Trophoblast cell (in vitro differentiated cells and primary cell): ENCODE results near the gene MFNG.

Experiments
- DNase-seq, 2 donors: peaks; one replicate each; pipeline ENCODE4 v3.0.0-alpha.2; 2016
- H2AFZ ChIP-seq: 2 replicates; pipeline ENCODE4 v1.6.1; 2013; ENCODE audit warnings: low read length, moderate library complexity, mild to moderate bottlenecking; ENCODE audit not compliant: insufficient read depth, poor library complexity
- H2AK5ac ChIP-seq: 2 replicates; pipeline ENCODE4 v1.6.1; 2013; ENCODE audit warnings: mild to moderate bottlenecking, low read length
- H2BK120ac ChIP-seq: 2 replicates; pipeline ENCODE4 v1.6.1; 2013; ENCODE audit warnings: low read length, mild to moderate bottlenecking, moderate library complexity; ENCODE audit not compliant: insufficient read depth, poor library complexity
- H2BK12ac ChIP-seq: 2 replicates; pipeline ENCODE4 v1.6.1; 2013; ENCODE audit warnings: mild to moderate bottlenecking, low read length, moderate library complexity
- H2BK5ac ChIP-seq: 2 replicates; pipeline ENCODE4 v1.6.1; 2013; ENCODE audit warnings: low read length, low read depth, moderate library complexity, mild to moderate bottlenecking; ENCODE audit not compliant: poor library complexity
- H3K14ac ChIP-seq: 2 replicates; pipeline ENCODE4 v1.6.1; 2013; ENCODE audit warnings: mild to moderate bottlenecking, low read length
- H3K18ac ChIP-seq: 2 replicates; pipeline ENCODE4 v1.6.1; 2013; ENCODE audit warnings: mild to moderate bottlenecking, low read length
- H3K23ac ChIP-seq: 2 replicates; pipeline ENCODE4 v1.6.1; 2013; ENCODE audit warnings: low read length
- H3K27ac ChIP-seq: 2 replicates; pipeline ENCODE4 v1.5.1; 2013; ENCODE audit warnings: low read depth, mild to moderate bottlenecking, inconsistent platforms, low read length, moderate library complexity
- H3K27me3 ChIP-seq: 2 replicates; pipeline ENCODE4 v1.6.1; 2013; ENCODE audit warnings: inconsistent platforms, mild to moderate bottlenecking, low read length, moderate library complexity; ENCODE audit not compliant: insufficient read depth
- H3K36me3 ChIP-seq, 2 experiments: 1 replicate in 1 of 2; 2 replicates in 1 of 2; pipeline ENCODE4 v1.6.1; 2013; ENCODE audit warnings: low read length in 2 of 2, mild to moderate bottlenecking in 2 of 2, moderate library complexity in 1 of 2; ENCODE audit not compliant: insufficient read depth in 2 of 2, control insufficient read depth in 1 of 2
- H3K4ac ChIP-seq: 2 replicates; pipeline ENCODE4 v1.6.1; 2013; ENCODE audit warnings: low read depth, mild to moderate bottlenecking, low read length, moderate library complexity
- H3K4me1 ChIP-seq, 2 experiments: 1 replicate in 1 of 2; 2 replicates in 1 of 2; pipeline ENCODE4 v1.6.1; 2013; ENCODE audit warnings: low read length in 2 of 2, mild to moderate bottlenecking in 2 of 2, moderate library complexity in 1 of 2; ENCODE audit not compliant: insufficient read depth in 2 of 2, control insufficient read depth in 1 of 2
- H3K4me2 ChIP-seq: 2 replicates; pipeline ENCODE4 v1.6.1; 2013; ENCODE audit warnings: inconsistent platforms, mild to moderate bottlenecking, low read length, moderate library complexity
- H3K4me3 ChIP-seq: 2 replicates; pipeline ENCODE4 v1.5.1; 2013; ENCODE audit warnings: mild to moderate bottlenecking, low read depth, low read length, inconsistent platforms
- H3K79me1 ChIP-seq: one replicate; pipeline ENCODE4 v1.6.1; 2013; ENCODE audit warnings: low read length
- H3K79me2 ChIP-seq: 2 replicates; pipeline ENCODE4 v1.6.1; 2013; ENCODE audit warnings: low read length, mild to moderate bottlenecking; ENCODE audit not compliant: control insufficient read depth, insufficient read depth, poor library complexity
- H3K9ac ChIP-seq: 2 replicates; pipeline ENCODE4 v1.6.1; 2013; ENCODE audit warnings: mild to moderate bottlenecking, low read length
- H3K9me3 ChIP-seq: 2 replicates; pipeline ENCODE4 v1.6.1; 2013; ENCODE audit warnings: low read depth, mild to moderate bottlenecking, control low read depth, inconsistent platforms, low read length; ENCODE audit not compliant: insufficient read depth
- H4K12ac ChIP-seq: 2 replicates; pipeline ENCODE4 v1.6.1; 2013; ENCODE audit warnings: low read depth, mild to moderate bottlenecking, low read length, moderate library complexity
- H4K8ac ChIP-seq: 2 replicates; pipeline ENCODE4 v1.6.1; 2013; ENCODE audit warnings: low read depth, mild to moderate bottlenecking, low read length, moderate library complexity
- H4K91ac ChIP-seq: one replicate; pipeline ENCODE4 v1.6.1; 2013; ENCODE audit warnings: low read depth, mild to moderate bottlenecking, low read length, moderate library complexity
- WGBS: extraction: QIAGEN DNeasy Blood & Tissue Kit; methylation state at CpG from one replicate; pipeline ENCODE4 v1.1.7; 2013; ENCODE audit warnings: missing lambda C conversion rate; ENCODE audit not compliant: insufficient read length, insufficient coverage; ENCODE audit errors: extremely low coverage; 5-methylcytosine and 5-hydroxymethylcytosine counted together

The MFNG gene

DNA sequence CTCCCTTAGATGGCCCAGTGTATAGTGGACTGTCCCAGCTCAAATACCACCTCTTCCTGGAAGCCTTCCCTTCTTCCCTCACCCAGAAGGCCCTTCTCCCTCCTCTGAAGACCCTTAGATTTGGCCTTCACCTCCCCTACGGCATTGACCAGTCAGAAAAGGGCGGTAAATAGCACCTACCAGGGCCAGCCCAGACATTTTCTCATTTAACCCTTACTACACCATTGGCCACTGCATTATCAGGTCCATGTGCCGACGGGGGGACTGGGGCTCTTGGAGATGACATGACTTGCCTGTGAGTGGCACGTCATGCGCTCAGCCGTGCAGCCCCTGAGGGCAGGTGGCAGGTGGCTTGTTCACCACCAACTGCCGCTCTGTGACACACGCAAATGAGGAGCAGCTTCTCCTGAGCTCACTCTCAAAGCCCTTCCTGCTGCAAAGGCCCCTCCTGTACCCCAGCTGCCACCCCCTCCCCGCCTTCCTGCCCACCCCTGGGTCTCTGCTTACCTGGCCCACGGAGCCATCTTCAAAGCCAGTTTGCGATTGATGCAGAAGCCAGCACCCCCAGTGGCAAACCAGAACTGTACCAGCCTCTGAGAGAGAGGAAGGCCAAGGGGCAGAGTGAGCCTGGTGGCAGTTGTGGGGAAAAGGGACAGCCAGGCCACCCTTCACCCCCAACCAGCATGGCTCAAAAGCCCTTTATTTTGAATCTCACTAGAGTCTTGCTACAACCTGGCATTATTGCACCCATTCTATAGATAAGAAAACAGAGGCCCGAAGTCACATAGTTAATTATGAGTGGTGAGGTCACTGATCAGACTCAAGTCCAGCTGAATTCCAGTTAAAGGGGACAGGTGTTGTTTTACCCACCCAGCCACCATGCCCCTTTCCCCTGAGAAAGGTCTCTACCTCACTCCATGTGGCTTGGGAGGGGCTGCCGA lies 9.5 kb downstream of the MFNG start:
- H2AFZ ChIP-seq: no peak overlapping the region
- H3K4me3 ChIP-seq: no peak overlapping the region
- H3K4me2 ChIP-seq: no peak overlapping the region
- H3K14ac ChIP-seq: no peak overlapping the region
- no peaks in the 10 kb centered on the region for H3K79me1 ChIP-seq
- H2BK12ac ChIP-seq: no peak overlapping the region
- no CpG with 5 or more reads among the region's 14 CpGs for WGBS
- no peaks in the 10 kb centered on the region for H3K4me1 ChIP-seq
- H2AK5ac ChIP-seq: no peak overlapping the region
- H2BK120ac ChIP-seq: no peak overlapping the region
- no peaks in the 10 kb centered on the region for H3K9me3 ChIP-seq
- no peak overlapping the region for H3K18ac ChIP-seq
- H2BK5ac ChIP-seq: no peak overlapping the region
- DNase-seq: no peak
- no peak overlapping the region for H3K27ac ChIP-seq
- H3K23ac ChIP-seq: no peak overlapping the region
- H3K4ac ChIP-seq: no peak overlapping the region
- H3K36me3 ChIP-seq: no peaks in the 10 kb centered on the region
- no peak overlapping the region for H4K91ac ChIP-seq
- no peak overlapping the region for H3K9ac ChIP-seq
- H3K27me3 ChIP-seq: no peaks in the 10 kb centered on the region
- H3K79me2 ChIP-seq: no peaks in the 10 kb centered on the region
- no peak overlapping the region for H4K12ac ChIP-seq
- H4K8ac ChIP-seq: no peak overlapping the region

GRCh38 chr22:37474447-37475090 lies 11.6 kb downstream of the MFNG start:
- Histone ChIP-seq H2BK120ac (no peak overlapping the region), H3K18ac (no peak overlapping the region)
- WGBS: no CpG with 5 or more reads among the region's 11 CpGs

DNA sequence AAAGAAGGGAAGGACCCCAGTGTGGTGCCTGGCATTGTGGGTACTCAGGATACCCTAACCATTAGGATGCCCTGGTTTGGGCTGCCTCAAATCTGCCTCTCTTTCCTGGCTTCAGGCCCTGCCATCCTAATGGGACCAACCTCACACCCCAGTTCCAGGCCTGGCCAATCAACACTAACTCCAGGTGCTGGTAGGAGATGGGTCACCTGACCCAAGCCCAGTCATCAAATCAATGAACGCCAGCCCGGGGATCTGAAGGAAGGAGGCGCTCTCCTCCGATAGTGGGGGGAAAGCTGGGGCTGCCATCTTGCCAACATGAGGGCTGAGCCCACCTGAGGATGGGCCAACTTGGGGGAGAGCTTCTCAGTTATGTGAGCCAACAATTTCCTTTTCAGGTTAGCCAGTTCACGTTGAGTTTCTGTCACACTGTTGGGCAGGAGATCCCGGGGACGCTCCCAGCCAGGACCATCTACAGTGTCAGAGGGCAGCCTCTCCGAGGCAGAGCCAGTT lies 12.7 kb downstream of the MFNG start:
- Histone ChIP-seq H3K36me3 (no peaks in the 10 kb centered on the region), H2BK5ac (no peak overlapping the region), H3K27ac (no peak overlapping the region), H3K23ac (no peak overlapping the region), H2AK5ac (no peak overlapping the region), H2BK12ac (no peak overlapping the region), H3K79me2 (no peaks in the 10 kb centered on the region), H4K12ac (no peak overlapping the region), H3K9me3 (no peaks in the 10 kb centered on the region), H3K4ac (no peak overlapping the region), H3K4me1 (no peaks in the 10 kb centered on the region), H3K14ac (no peak overlapping the region), H4K91ac (no peak overlapping the region), H2AFZ (no peak overlapping the region), H3K79me1 (no peaks in the 10 kb centered on the region), H3K27me3 (no peaks in the 10 kb centered on the region), H3K4me2 (no peak overlapping the region), H3K18ac (no peak overlapping the region), H2BK120ac (no peak overlapping the region), H4K8ac (no peak overlapping the region), H3K4me3 (no peak overlapping the region), H3K9ac (no peak overlapping the region)
- DNase-seq: no peak
- no CpG with 5 or more reads among the region's 8 CpGs for WGBS

More at GRCh38 chr22:37474447-37475090, 11.6 kb downstream of the MFNG start:
- Histone ChIP-seq H3K27me3 (no peaks in the 10 kb centered on the region), H4K12ac (no peak overlapping the region), H3K23ac (no peak overlapping the region), H3K4me2 (no peak overlapping the region), H4K91ac (no peak overlapping the region), H2AFZ (no peak overlapping the region), H3K4ac (no peak overlapping the region), H2AK5ac (no peak overlapping the region), H4K8ac (no peak overlapping the region), H3K14ac (no peak overlapping the region), H3K9me3 (no peaks in the 10 kb centered on the region), H2BK5ac (no peak overlapping the region), H3K27ac (no peak overlapping the region), H3K4me3 (no peak overlapping the region), H3K79me2 (no peaks in the 10 kb centered on the region), H3K4me1 (no peaks in the 10 kb centered on the region), H3K36me3 (no peaks in the 10 kb centered on the region), H2BK12ac (no peak overlapping the region), H3K79me1 (no peaks in the 10 kb centered on the region), H3K9ac (no peak overlapping the region)
- DNase-seq: no peak

DNA sequence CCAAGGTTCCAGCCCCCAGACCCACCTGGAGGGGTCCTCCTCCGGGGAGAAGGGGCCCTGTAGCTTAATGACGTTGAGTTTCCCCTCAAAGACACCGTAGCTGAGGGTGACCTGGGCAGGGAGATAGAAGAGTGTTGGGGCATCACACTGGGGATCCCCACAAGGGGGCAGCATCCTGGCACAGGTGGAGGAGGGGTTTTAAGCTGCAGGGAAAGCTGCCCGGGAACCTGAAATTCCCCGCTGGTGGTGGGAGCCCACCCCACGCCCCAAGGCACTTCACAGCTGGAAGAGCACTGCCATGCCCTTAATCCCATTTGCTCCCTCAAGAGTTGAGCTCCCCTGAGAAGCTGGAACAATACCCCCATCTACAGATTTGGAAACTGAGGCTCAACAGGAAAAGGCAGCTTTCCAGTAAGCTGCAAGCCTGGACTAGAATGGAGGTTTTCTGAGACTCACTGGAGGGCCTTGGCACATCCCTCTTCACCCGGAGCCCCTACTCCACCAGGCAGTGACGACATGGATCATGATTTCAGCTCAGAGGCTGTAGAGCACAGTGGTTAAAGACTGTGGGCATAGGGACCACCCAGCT lies 13.7 kb downstream of the MFNG start:
- Histone ChIP-seq H4K8ac (no peak overlapping the region), H3K4me2 (no peak overlapping the region), H3K27me3 (no peaks in the 10 kb centered on the region), H3K79me1 (no peaks in the 10 kb centered on the region), H3K9me3 (no peaks in the 10 kb centered on the region), H3K79me2 (no peaks in the 10 kb centered on the region), H3K4me1 (no peaks in the 10 kb centered on the region), H2BK12ac (no peak overlapping the region), H3K23ac (no peak overlapping the region), H3K27ac (no peak overlapping the region), H3K14ac (no peak overlapping the region), H2AK5ac (no peak overlapping the region), H3K36me3 (no peaks in the 10 kb centered on the region), H2BK5ac (no peak overlapping the region), H4K12ac (no peak overlapping the region), H2AFZ (no peak overlapping the region), H2BK120ac (no peak overlapping the region), H4K91ac (no peak overlapping the region), H3K4me3 (no peak overlapping the region), H3K4ac (no peak overlapping the region), H3K9ac (no peak overlapping the region), H3K18ac (no peak overlapping the region)
- no CpG with 5 or more reads among the region's 8 CpGs for WGBS
- DNase-seq: no peak
